Osteocyte (in vitro differentiated cells): ENCODE data around the gene FUT8. TPM values are rescaled to one million over a fixed set of nuclear protein-coding genes. Genes with fewer than 3 reads are reported as not detected.

Experiments
- DNase-seq: peaks from one replicate; pipeline ENCODE4 v3.0.0; 2021; ENCODE audit warnings: mixed read lengths; ENCODE audit not compliant: unreplicated experiment; ENCODE audit errors: extremely low spot score
- H3K27ac Mint-ChIP-seq: one replicate; pipeline ENCODE4 v1.8.0; 2021; ENCODE audit warnings: mild to moderate bottlenecking, mixed read lengths; ENCODE audit not compliant: unreplicated experiment
- H3K27me3 Mint-ChIP-seq: one replicate; pipeline ENCODE4 v1.8.0; 2021; ENCODE audit warnings: mixed read lengths; ENCODE audit not compliant: unreplicated experiment
- H3K36me3 Mint-ChIP-seq: one replicate; pipeline ENCODE4 v1.8.0; 2021; ENCODE audit warnings: mixed read lengths; ENCODE audit not compliant: unreplicated experiment
- H3K4me1 Mint-ChIP-seq: one replicate; pipeline ENCODE4 v1.8.0; 2021; ENCODE audit warnings: mixed read lengths; ENCODE audit not compliant: unreplicated experiment
- H3K4me3 Mint-ChIP-seq: one replicate; pipeline ENCODE4 v1.8.0; 2021; ENCODE audit warnings: mild to moderate bottlenecking, moderate library complexity, mixed read lengths; ENCODE audit not compliant: unreplicated experiment
- H3K9me3 Mint-ChIP-seq: one replicate; pipeline ENCODE4 v1.8.0; 2021; ENCODE audit warnings: mixed read lengths; ENCODE audit not compliant: unreplicated experiment
- CTCF ChIP-seq: fragments of 200-600 bp; sonication (generic); IDR thresholded peaks from 2 replicates; pipeline ENCODE4 v1.5.0; 2021; ENCODE audit warnings: antibody characterized with exemption, mild to moderate bottlenecking, moderate library complexity
- total RNA-seq: library from RNA; stranded (reverse); gene quantifications from 2 replicates; pipeline ENCODE4 v1.2.1, GENCODE V29; 2021

The FUT8 gene
- total RNA-seq, 1 donor from 2014 or later = 35.5 TPM

- no peak overlapping the region for H3K4me3 Mint-ChIP-seq
- H3K36me3 Mint-ChIP-seq = no peaks in the 10 kb centered on the region
- H3K27me3 Mint-ChIP-seq = no peaks in the 10 kb centered on the region
- no peaks in the 10 kb centered on the region for H3K4me1 Mint-ChIP-seq
- DNase-seq = no peak
- no peak for TF ChIP-seq CTCF
- no peak overlapping the region for H3K27ac Mint-ChIP-seq
- no peaks in the 10 kb centered on the region for H3K9me3 Mint-ChIP-seq
Observed at GRCh38 chr14:65479386-65479785, 66.9 kb downstream of the FUT8 start.

- H3K27ac Mint-ChIP-seq = no peak overlapping the region
- no peaks in the 10 kb centered on the region for H3K4me1 Mint-ChIP-seq
- H3K27me3 Mint-ChIP-seq = no peaks in the 10 kb centered on the region
- H3K4me3 Mint-ChIP-seq = no peak overlapping the region
- DNase-seq = no peak
- no peaks in the 10 kb centered on the region for H3K9me3 Mint-ChIP-seq
- H3K36me3 Mint-ChIP-seq = peaks cover 2% of the 10 kb centered on the region
- TF ChIP-seq CTCF = no peak
Observed at GRCh38 chr14:65482757-65483438, 70.4 kb downstream of the FUT8 start.

DNA sequence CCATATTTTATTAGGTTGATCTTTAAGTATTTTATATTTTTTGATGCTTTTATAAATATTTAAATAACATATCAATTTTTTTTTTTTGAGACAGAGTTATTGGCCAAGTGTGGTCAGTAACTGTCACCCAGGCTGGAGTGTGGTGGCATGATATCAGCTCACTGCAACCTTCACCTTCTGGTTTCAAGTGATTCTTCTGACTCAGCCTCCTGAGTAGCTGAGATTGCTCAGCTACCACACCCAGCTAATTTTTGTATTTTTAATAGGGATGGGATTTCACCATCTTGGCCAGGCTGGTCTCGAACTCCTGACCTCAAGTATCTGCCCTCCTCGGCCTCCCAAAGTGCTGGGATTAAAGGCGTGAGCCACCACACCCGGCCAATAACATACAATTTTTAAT, 71.1 kb downstream of the FUT8 start:
- H3K4me3 Mint-ChIP-seq = no peak overlapping the region
- H3K9me3 Mint-ChIP-seq = no peaks in the 10 kb centered on the region
- H3K4me1 Mint-ChIP-seq = no peaks in the 10 kb centered on the region
- H3K27me3 Mint-ChIP-seq = no peaks in the 10 kb centered on the region
- H3K36me3 Mint-ChIP-seq = peaks cover 2% of the 10 kb centered on the region
- no peak for TF ChIP-seq CTCF
- H3K27ac Mint-ChIP-seq = no peak overlapping the region
- no peak for DNase-seq

- TF ChIP-seq CTCF = no peak
- DNase-seq = no peak
- Mint-ChIP-seq H3K27me3 (no peaks in the 10 kb centered on the region), H3K4me1 (no peaks in the 10 kb centered on the region), H3K4me3 (no peak overlapping the region), H3K9me3 (no peaks in the 10 kb centered on the region), H3K36me3 (peaks cover 2% of the 10 kb centered on the region), H3K27ac (no peak overlapping the region)
Observed at GRCh38 chr14:65485516-65485915, 73.0 kb downstream of the FUT8 start.

DNA sequence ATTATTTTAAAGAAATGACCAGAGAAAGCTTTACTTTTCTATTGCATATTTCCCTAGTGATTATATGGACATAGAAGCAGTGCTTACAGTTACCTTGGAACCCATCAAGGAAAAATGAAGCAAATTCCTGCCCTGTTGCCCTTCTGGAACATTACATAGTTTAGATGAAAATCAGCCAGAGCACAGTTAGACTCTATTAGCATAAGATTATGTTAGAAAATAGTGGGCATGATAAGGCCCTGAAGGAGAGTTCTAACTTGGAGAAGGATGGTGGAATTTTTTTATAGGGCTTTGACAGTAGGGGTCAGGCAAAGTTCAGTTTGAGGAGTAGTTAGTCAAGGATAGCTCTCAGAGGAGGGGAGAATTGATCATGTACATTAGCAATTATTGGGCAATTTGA, 74.3 kb downstream of the FUT8 start:
- H3K36me3 Mint-ChIP-seq = peaks cover 2% of the 10 kb centered on the region
- no peak overlapping the region for H3K27ac Mint-ChIP-seq
- DNase-seq = no peak
- no peaks in the 10 kb centered on the region for H3K9me3 Mint-ChIP-seq
- no peaks in the 10 kb centered on the region for H3K4me1 Mint-ChIP-seq
- no peak for TF ChIP-seq CTCF
- H3K27me3 Mint-ChIP-seq = no peaks in the 10 kb centered on the region
- H3K4me3 Mint-ChIP-seq = no peak overlapping the region
